ENCODE data around the gene METTL17.

- no peak for TF ChIP-seq CTCF (IDR thresholded peaks at IDR 0.05; ENCODE audit: insufficient read depth, low read length)
- no peak for TF ChIP-seq GABPA (IDR thresholded peaks at IDR 0.05; ENCODE audit: low read depth)
- TF ChIP-seq POLR2AphosphoS5 (IDR thresholded peaks at IDR 0.05; ENCODE audit: low read depth), result no peak
These were observed 351 bp upstream of the METTL17 start for GRCh38 chr14:20989471-20989786.
